BE2C (cell line): ENCODE measurements around the gene SH3TC1.

Experiments
- DNase-seq: peaks from one replicate; pipeline ENCODE4 v3.0.0-alpha.2; 2020
- H3K27me3 ChIP-seq: fragments of 250-450 bp; sonication (Bioruptor Pico); 2 replicates; pipeline ENCODE4 v1.5.1; 2020; ENCODE audit warnings: mild to moderate bottlenecking
- H3K36me3 ChIP-seq: fragments of 250-450 bp; sonication (Bioruptor Pico); 2 replicates; pipeline ENCODE4 v1.5.1; 2020; ENCODE audit warnings: mild to moderate bottlenecking
- H3K4me1 ChIP-seq: fragments of 250-450 bp; sonication (Bioruptor Pico); 2 replicates; pipeline ENCODE4 v1.5.1; 2020
- H3K4me3 ChIP-seq: 2 replicates; pipeline ENCODE4 v1.5.1; 2011; ENCODE audit warnings: low read depth, low read length
- H3K9me3 ChIP-seq: fragments of 250-450 bp; sonication (Bioruptor Pico); 2 replicates; pipeline ENCODE4 v1.5.1; 2020
- TF ChIP-seq, protein P1 (sequence below): IDR thresholded peaks from 2 replicates; pipeline ENCODE4 v1.5.1; 2012; ENCODE audit warnings: mild to moderate bottlenecking, low read depth, low read length

The SH3TC1 gene

DNA sequence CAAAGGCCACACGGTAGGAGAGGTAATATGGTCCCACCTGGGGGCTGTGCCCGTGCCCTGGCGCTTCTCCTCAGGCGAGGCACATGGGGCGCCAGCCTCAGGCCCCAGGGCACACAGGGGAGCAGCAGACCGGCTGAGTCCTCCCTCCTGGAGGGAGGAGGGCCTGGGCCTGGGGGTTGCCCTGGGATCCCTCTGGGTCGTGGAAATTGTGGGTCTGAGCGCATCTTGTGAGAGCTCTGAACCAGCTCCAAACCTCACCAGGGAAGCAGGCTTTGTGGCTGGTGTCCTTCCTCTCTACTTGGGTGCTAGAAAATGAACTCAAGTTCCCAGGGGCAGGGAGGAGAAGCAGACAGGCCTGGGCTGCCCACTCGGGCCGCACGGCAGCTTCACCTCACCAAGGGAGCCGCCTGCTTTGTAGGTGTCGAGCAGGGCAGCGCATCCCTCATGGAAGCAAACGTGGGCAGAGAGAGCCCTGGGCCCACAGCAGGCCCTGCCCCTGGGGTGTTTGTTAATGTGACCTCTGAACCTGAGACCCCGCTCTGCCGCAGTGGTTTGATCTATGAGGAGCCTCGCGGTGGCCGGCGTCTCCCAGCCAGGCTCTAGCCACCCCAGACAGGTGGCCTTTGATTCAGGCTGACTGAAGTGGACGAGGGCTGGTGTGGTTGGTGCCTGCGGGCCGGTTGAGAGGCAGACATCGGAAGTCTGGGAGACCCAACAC is 81.2 kb downstream of the SH3TC1 start:
- Histone ChIP-seq H3K9me3 (no peaks in the 10 kb centered on the region), H3K4me3 (no peak overlapping the region), H3K27me3 (no peaks in the 10 kb centered on the region), H3K4me1 (peaks cover 20% of the 10 kb centered on the region), H3K36me3 (no peaks in the 10 kb centered on the region)
- TF ChIP-seq, protein P1, sequence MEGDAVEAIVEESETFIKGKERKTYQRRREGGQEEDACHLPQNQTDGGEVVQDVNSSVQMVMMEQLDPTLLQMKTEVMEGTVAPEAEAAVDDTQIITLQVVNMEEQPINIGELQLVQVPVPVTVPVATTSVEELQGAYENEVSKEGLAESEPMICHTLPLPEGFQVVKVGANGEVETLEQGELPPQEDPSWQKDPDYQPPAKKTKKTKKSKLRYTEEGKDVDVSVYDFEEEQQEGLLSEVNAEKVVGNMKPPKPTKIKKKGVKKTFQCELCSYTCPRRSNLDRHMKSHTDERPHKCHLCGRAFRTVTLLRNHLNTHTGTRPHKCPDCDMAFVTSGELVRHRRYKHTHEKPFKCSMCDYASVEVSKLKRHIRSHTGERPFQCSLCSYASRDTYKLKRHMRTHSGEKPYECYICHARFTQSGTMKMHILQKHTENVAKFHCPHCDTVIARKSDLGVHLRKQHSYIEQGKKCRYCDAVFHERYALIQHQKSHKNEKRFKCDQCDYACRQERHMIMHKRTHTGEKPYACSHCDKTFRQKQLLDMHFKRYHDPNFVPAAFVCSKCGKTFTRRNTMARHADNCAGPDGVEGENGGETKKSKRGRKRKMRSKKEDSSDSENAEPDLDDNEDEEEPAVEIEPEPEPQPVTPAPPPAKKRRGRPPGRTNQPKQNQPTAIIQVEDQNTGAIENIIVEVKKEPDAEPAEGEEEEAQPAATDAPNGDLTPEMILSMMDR, result no peak
- no peak for DNase-seq

DNA sequence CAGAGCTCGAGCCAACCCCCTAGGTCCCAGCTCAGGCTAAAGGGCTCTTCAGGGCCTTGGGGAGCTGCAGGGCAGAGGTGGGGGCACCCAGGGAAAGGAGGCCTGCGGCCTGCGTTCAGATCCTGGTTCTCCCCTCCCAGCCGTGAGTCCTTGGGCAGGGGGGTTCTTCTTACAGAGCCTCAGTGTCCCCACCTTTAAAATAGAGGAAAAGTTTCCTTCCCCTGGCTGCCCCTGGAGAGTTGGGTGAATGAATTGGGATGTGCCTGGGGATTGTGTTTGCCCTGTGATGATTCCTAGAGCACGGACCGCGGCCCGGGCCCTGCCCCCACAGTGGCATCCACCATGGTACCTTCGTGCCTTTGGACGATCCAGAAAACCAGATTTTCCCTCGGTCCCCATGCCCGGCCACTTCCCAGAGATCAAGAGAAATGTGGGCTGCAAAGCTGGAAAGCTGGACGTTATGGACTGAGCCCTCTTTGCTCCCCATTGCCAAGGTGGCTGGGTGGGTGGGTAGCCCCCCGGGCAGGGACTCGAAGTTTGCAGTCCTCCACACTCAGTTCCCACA is 81.9 kb downstream of the SH3TC1 start:
- Histone ChIP-seq H3K4me1 (peaks cover 18% of the 10 kb centered on the region), H3K9me3 (no peaks in the 10 kb centered on the region), H3K4me3 (no peak overlapping the region), H3K27me3 (no peaks in the 10 kb centered on the region), H3K36me3 (no peaks in the 10 kb centered on the region)
- TF ChIP-seq, protein P1, result no peak
- no peak for DNase-seq

DNA sequence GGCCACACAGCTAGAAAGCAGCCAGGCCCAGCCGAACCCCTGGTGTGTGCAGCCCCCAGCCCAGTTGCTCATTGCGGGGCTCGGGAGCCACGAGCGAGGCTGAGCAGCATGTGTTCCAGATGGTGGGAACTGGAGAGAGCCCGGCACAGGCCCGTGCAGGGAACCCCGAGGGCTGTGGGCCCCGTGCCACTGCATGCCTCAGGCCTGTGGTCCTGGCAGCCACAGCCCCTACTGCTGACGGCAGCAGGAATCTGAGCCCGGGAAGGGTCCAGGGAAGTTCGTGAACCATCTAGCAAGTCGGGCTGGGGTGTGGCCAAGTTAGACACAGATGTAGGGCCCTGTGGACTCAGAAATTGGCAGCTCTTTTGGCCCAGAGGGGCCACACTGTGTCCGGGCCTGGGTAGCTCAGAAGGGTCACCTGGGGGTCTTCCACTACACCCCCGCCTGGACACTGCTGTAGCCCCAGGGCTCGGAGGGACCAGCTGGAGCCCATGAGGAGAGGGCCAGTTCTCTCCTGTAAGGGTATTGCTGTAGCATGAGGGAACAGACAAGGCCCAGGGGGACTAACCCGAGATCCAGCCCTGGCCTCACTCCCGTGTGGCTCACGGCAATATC is 82.5 kb downstream of the SH3TC1 start:
- Histone ChIP-seq H3K36me3 (no peaks in the 10 kb centered on the region), H3K27me3 (no peaks in the 10 kb centered on the region), H3K4me3 (no peak overlapping the region), H3K9me3 (no peaks in the 10 kb centered on the region), H3K4me1 (peaks cover 18% of the 10 kb centered on the region)
- TF ChIP-seq, protein P1, result no peak
- DNase-seq, result peak; percentile 45

DNA sequence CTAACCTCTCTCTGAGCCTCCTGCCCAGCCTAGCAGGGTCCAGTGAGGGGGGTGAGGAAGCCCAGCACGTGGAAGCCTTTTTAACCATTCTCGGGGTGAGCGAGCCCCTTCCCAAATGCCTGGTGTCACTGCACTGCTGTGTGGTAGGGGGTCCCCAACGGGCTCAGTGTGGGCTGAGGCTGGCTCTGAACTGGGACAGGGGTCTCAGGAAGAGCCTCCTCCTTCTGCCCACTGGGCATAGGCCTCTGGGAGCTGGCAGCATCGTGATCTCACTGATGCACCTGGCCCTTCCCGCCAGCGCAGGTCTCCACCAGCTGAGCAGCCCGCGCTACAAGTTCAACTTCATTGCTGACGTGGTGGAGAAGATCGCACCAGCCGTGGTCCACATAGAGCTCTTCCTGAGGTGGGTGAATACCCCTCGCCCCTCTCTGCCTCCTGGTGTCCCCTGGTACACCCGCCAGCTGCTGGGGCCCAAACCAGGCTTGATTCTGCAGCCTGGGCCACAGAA is 83.1 kb downstream of the SH3TC1 start:
- TF ChIP-seq, protein P1, result no peak
- DNase-seq, result no peak
- H3K4me3 ChIP-seq, result no peak overlapping the region
- H3K9me3 ChIP-seq, result no peaks in the 10 kb centered on the region
- no peaks in the 10 kb centered on the region for H3K36me3 ChIP-seq
- no peaks in the 10 kb centered on the region for H3K27me3 ChIP-seq
- peaks cover 18% of the 10 kb centered on the region for H3K4me1 ChIP-seq

DNA sequence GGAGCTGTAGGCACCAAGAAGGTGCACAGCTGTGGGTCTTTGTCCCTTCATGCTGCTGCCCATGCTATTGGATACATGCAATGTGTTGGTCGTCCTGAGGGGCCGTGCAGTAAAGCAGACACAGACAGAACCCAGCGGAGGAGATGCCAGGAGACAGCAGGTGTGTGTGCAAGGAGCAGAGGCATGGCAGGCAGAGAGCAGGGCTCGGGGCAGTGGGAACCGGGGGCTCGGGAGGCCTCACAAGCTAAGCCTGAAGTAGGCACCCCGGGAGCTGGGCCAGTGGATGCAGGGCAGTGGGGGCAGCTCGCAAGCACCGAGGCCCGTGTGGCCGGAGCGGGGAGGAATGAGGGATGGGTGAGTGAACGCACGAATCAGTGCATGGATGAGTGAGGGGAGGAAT is 83.7 kb downstream of the SH3TC1 start:
- Histone ChIP-seq H3K27me3 (no peaks in the 10 kb centered on the region), H3K9me3 (no peaks in the 10 kb centered on the region), H3K4me3 (no peak overlapping the region), H3K4me1 (peaks cover 18% of the 10 kb centered on the region), H3K36me3 (no peaks in the 10 kb centered on the region)
- no peak for DNase-seq
- TF ChIP-seq, protein P1, result no peak

DNA sequence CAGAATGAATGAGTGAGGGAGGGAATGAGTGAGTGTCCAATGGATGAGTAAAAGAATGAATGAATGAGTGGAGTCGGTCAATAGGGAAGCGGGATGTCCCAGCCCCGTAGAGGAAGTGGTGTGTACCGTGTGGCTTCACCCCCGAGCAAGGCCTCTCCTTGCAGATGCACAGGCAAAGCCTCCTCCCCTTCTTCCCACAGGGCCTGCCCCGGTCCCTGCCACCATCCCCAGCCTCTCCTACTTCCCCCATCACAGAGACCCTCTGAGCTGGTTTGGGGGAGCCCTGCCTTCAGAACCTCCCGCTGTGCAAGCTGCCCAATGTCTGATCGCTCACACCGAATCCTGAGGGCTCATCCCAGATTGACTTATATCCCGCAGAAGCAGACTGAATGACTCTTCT is 84.1 kb downstream of the SH3TC1 start:
- DNase-seq, result no peak
- Histone ChIP-seq H3K27me3 (no peaks in the 10 kb centered on the region), H3K36me3 (no peaks in the 10 kb centered on the region), H3K4me3 (no peak overlapping the region), H3K9me3 (no peaks in the 10 kb centered on the region), H3K4me1 (peaks cover 18% of the 10 kb centered on the region)
- TF ChIP-seq, protein P1, result no peak
